Mesothelial cell of epicardium (in vitro differentiated cells): ENCODE measurements around the gene PIN1. TPM values are rescaled to one million over a fixed set of nuclear protein-coding genes. Genes with fewer than 3 reads are reported as not detected.

Source experiments
- DNase-seq, 2 experiments: peaks; one replicate each; pipeline ENCODE4 v3.0.0; 2021; ENCODE audit warnings: low spot score in 2 of 2; ENCODE audit not compliant: unreplicated experiment in 2 of 2
- H3K27ac Mint-ChIP-seq: 2 replicates; pipeline ENCODE4 v1.8.0; 2021; ENCODE audit warnings: mixed read lengths
- H3K27me3 Mint-ChIP-seq: 2 replicates; pipeline ENCODE4 v1.8.0; 2021; ENCODE audit warnings: low read depth, mixed read lengths
- H3K36me3 Mint-ChIP-seq: 2 replicates; pipeline ENCODE4 v1.8.0; 2021; ENCODE audit warnings: mixed read lengths
- H3K4me1 Mint-ChIP-seq: 2 replicates; pipeline ENCODE4 v1.8.0; 2021; ENCODE audit warnings: mixed read lengths
- H3K4me3 Mint-ChIP-seq: 2 replicates; pipeline ENCODE4 v1.8.0; 2021; ENCODE audit warnings: mild to moderate bottlenecking, moderate library complexity, mixed read lengths
- H3K9me3 Mint-ChIP-seq: 2 replicates; pipeline ENCODE4 v1.8.0; 2021; ENCODE audit warnings: mixed read lengths
- total RNA-seq: library from RNA; stranded (reverse); gene quantifications from 3 replicates; pipeline ENCODE4 v1.2.1, GENCODE V29; 2021
- TF ChIP-seq, protein P1 (sequence below): fragments of 200-600 bp; sonication (generic); IDR thresholded peaks from one replicate; pipeline ENCODE4 v1.5.0; 2021; ENCODE audit warnings: antibody characterized with exemption; ENCODE audit not compliant: unreplicated experiment

Gene PIN1
- total RNA-seq, 1 donor from 2014 or later: 61.1 TPM

DNA sequence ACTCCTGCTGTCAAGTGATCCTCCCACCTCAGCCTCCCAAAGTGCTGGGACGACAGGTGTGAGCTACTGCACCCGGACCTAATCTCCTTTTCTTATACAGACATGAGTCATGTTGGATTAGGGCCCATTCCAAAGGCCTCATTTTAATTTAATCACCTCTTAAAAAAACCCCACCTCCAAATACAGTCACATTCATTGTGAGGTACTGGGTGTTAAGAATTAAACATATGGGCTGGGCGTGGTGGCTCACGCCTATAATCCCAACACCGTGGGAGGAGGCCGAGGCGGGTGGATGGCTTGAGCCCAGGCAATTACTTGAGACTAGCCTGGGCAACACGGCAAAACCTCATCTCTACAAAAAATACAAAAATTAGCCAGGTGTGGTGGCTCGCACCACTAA lies 46.6 kb downstream of the PIN1 start:
- Mint-ChIP-seq H3K4me1 (peaks cover 3% of the 10 kb centered on the region), H3K9me3 (no peaks in the 10 kb centered on the region), H3K4me3 (no peak overlapping the region), H3K27ac (no peak overlapping the region), H3K36me3 (peaks cover 6% of the 10 kb centered on the region), H3K27me3 (no peaks in the 10 kb centered on the region)
- DNase-seq: no peak
- TF ChIP-seq, protein P1, sequence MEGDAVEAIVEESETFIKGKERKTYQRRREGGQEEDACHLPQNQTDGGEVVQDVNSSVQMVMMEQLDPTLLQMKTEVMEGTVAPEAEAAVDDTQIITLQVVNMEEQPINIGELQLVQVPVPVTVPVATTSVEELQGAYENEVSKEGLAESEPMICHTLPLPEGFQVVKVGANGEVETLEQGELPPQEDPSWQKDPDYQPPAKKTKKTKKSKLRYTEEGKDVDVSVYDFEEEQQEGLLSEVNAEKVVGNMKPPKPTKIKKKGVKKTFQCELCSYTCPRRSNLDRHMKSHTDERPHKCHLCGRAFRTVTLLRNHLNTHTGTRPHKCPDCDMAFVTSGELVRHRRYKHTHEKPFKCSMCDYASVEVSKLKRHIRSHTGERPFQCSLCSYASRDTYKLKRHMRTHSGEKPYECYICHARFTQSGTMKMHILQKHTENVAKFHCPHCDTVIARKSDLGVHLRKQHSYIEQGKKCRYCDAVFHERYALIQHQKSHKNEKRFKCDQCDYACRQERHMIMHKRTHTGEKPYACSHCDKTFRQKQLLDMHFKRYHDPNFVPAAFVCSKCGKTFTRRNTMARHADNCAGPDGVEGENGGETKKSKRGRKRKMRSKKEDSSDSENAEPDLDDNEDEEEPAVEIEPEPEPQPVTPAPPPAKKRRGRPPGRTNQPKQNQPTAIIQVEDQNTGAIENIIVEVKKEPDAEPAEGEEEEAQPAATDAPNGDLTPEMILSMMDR: no peak

DNA sequence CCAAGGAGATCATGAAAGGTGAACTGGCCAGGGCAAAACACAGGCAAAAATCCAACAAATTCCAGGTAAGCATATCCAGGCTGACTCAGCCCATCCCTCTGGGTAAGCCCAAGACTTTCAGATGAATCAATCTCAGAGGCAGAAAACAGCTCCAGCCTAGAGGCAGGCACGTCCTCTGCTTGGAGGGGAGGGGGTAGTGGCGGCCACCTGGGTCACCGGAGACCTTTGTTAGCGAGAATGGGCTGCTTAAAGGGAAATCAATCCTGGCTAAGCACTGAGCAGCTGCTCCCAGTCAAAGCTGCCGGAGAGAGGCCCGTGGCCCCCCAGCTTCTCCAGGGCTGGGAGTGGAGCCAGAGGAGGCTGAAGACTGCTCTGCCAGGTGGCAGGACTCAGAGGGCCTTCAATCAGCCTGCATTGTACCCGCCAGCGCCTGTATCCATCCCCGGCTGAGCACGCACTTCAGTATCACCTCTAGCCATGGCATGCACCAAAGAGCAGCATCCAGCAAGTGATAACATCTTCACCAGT lies 48.2 kb downstream of the PIN1 start:
- no peak overlapping the region for H3K27ac Mint-ChIP-seq

DNA sequence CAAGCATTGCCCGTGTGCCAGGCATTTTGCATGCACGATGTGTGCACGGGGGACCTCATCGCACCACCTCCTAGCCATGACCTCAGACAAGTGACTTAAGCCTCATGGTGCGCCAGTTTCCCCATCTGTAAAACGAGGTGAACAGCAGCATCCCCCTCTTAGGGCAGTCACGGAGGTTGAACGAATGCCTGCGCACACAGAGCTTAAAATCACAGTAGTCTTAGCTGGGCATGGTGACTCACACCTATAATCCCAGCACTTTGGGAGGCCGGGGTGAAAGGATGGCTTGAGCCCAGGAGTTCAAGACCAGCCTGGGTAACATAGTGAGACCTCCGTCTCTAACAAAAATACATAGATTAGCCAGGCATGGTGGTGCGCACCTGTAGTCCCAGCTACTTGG lies 48.6 kb downstream of the PIN1 start:
- TF ChIP-seq, protein P1: no peak
- Mint-ChIP-seq H3K4me1 (peaks cover 3% of the 10 kb centered on the region), H3K36me3 (peaks cover 16% of the 10 kb centered on the region), H3K9me3 (peaks cover 3% of the 10 kb centered on the region), H3K27ac (no peak overlapping the region), H3K27me3 (no peaks in the 10 kb centered on the region), H3K4me3 (no peak overlapping the region)
- no peak for DNase-seq

More for the DNA sequence above, 48.2 kb downstream of the PIN1 start:
- TF ChIP-seq, protein P1: no peak
- Mint-ChIP-seq H3K36me3 (peaks cover 16% of the 10 kb centered on the region), H3K4me1 (peaks cover 3% of the 10 kb centered on the region), H3K9me3 (no peaks in the 10 kb centered on the region), H3K27me3 (no peaks in the 10 kb centered on the region), H3K4me3 (no peak overlapping the region)
- no peak for DNase-seq

DNA sequence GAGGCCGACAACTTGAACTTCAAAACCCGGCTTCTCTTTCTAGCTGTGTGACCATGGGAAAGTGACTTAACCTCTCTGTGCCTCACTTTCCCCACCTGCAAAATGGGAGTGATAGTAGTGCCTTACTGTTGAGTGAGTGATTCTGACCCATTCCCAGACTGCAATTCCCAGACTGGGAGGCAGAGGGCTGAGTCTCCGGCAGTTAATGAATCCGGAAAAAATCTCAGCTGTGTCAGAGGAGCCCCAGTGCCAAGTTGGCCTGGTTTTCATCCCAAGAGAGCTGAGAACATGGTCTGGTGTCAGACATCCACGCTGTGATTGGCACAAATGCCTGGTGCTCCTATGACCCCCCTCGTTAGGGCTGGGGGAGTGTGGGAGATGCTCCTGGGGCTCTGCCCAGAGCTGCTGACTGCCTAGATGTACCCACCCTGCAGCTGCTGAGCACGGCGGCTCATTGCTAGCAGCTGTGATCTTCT lies 50.0 kb downstream of the PIN1 start:
- Mint-ChIP-seq H3K27me3 (no peaks in the 10 kb centered on the region), H3K36me3 (peaks cover 16% of the 10 kb centered on the region), H3K27ac (no peak overlapping the region), H3K9me3 (peaks cover 3% of the 10 kb centered on the region), H3K4me3 (no peak overlapping the region), H3K4me1 (peaks cover 3% of the 10 kb centered on the region)
- TF ChIP-seq, protein P1: no peak
- DNase-seq: no peak

DNA sequence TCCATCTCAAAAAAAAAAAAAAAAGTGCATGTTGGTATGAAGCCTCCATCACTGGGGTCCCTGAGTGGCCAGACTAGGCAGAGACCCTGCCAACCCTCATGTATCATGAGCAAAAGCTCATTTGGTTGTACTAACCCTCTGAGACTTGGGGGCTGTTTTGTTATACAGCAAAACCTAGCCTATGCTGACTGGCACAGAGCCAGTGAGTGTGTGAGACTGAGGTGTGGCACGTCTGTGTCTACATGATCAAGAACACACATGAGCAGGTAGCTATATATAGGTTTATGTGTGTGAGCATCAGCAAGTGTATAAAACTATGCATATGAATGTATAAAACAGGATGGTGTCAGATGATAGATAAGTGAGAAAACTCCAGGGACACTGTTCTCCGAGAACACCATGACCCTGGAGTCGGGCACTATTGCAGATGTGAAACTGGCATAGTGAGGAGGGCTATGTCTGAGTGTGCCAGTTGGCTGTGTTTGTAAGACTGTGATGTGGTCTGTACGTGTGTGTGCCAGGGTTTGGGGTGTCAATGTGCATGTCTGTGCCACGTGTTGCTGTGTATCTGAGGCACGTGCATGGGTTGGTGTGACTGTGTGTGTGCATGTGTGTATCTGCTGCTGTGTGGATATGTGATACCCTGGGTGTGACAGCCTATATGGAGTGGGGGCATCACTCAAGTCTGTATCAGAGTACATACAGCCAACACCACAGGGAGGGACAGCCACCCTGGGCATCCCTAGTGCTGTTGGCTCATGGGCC lies 56.7 kb downstream of the PIN1 start:
- Mint-ChIP-seq H3K36me3 (peaks cover 11% of the 10 kb centered on the region), H3K27ac (no peak overlapping the region), H3K4me1 (no peaks in the 10 kb centered on the region), H3K27me3 (no peaks in the 10 kb centered on the region), H3K9me3 (peaks cover 3% of the 10 kb centered on the region), H3K4me3 (no peak overlapping the region)
- no peak for DNase-seq
- TF ChIP-seq, protein P1: no peak

Other genes starting within 250 kb of the PIN1 start
- gene ZNF561, start 214.1 kb upstream of the PIN1 start, total RNA-seq: 89.8 to 99.0 TPM (median 91.9 TPM) in 3 replicates
- gene ZNF562, start 160.2 kb upstream of the PIN1 start, total RNA-seq: 26.1 to 30.2 TPM (median 27.0 TPM) in 3 replicates
- gene ZNF846, start 66.6 kb upstream of the PIN1 start, total RNA-seq: 30.4 to 32.1 TPM (median 31.0 TPM) in 3 replicates
- 42.4 to 43.8 TPM (median 43.5 TPM) in 3 replicates for gene FBXL12, start 16.2 kb upstream of the PIN1 start, total RNA-seq
- 248 to 264 TPM (median 260 TPM) in 3 replicates for gene UBL5, start 7.4 kb upstream of the PIN1 start, total RNA-seq
- gene OLFM2, start 101.2 kb downstream of the PIN1 start, total RNA-seq: 91.7 to 100 TPM (median 99.2 TPM) in 3 replicates
- 3.3 to 4.4 TPM (median 4.0 TPM) in 3 replicates for gene COL5A3, start 175.2 kb downstream of the PIN1 start, total RNA-seq
- gene RDH8, start 178.2 kb downstream of the PIN1 start, total RNA-seq: not detected in 3 replicates